ENCODE measurements around the gene WDR70. TPM values are rescaled to one million over a fixed set of nuclear protein-coding genes. Genes with fewer than 3 reads are reported as not detected.

Gene WDR70
- total RNA-seq, 1 donor from 2014 or later = 18.7 TPM

GRCh38 chr5:37694867-37695266, 315.7 kb downstream of the WDR70 start:
- Histone ChIP-seq H3K27ac (replicated peaks) (no peak overlapping the region), H3K36me3 (peaks cover 10% of the 10 kb centered on the region), H3K4me1 (no peaks in the 10 kb centered on the region), H3K27me3 (ENCODE audit: low read depth) (no peaks in the 10 kb centered on the region), H3K9me3 (replicated peaks) (peaks cover 8% of the 10 kb centered on the region), H3K4me3 (no peak overlapping the region)
- TF ChIP-seq CTCF (IDR thresholded peaks at IDR 0.05; ENCODE audit: borderline replicate concordance) = no peak
- no peak for DNase-seq
- intact Hi-C loops (cut with micrococcal nuclease) = no loop called here

- TF ChIP-seq CTCF (IDR thresholded peaks at IDR 0.05; ENCODE audit: borderline replicate concordance) = no peak
- Histone ChIP-seq H3K27me3 (ENCODE audit: low read depth) (no peaks in the 10 kb centered on the region), H3K4me3 (no peak overlapping the region), H3K9me3 (replicated peaks) (peaks cover 8% of the 10 kb centered on the region), H3K4me1 (no peaks in the 10 kb centered on the region), H3K27ac (replicated peaks) (no peak overlapping the region), H3K36me3 (peaks cover 10% of the 10 kb centered on the region)
- no peak for DNase-seq
- intact Hi-C loops (cut with micrococcal nuclease) = no loop called here
Observed at GRCh38 chr5:37695647-37696046, 316.5 kb downstream of the WDR70 start.

GRCh38 chr5:37696190-37697021, 317.3 kb downstream of the WDR70 start:
- TF ChIP-seq CTCF (IDR thresholded peaks at IDR 0.05; ENCODE audit: borderline replicate concordance) = no peak
- no peaks in the 10 kb centered on the region for H3K27me3 ChIP-seq (ENCODE audit: low read depth)
- H3K4me3 ChIP-seq = no peak overlapping the region
- DNase-seq = no peak
- H3K36me3 ChIP-seq = peaks cover 10% of the 10 kb centered on the region
- H3K4me1 ChIP-seq = no peaks in the 10 kb centered on the region
- intact Hi-C loops (cut with micrococcal nuclease) = no loop called here
- peaks cover 8% of the 10 kb centered on the region for H3K9me3 ChIP-seq (replicated peaks)
- H3K27ac ChIP-seq (replicated peaks) = no peak overlapping the region

- no peak overlapping the region for H3K27ac ChIP-seq (replicated peaks)
- DNase-seq = no peak
- no peak overlapping the region for H3K4me3 ChIP-seq
- H3K9me3 ChIP-seq (replicated peaks) = no peaks in the 10 kb centered on the region
- no peak for TF ChIP-seq CTCF (IDR thresholded peaks at IDR 0.05; ENCODE audit: borderline replicate concordance)
- H3K27me3 ChIP-seq (ENCODE audit: low read depth) = no peaks in the 10 kb centered on the region
- intact Hi-C loops (cut with micrococcal nuclease) = no loop called here
- H3K4me1 ChIP-seq = no peaks in the 10 kb centered on the region
- peaks cover 30% of the 10 kb centered on the region for H3K36me3 ChIP-seq
Observed at GRCh38 chr5:37701868-37702267, 322.8 kb downstream of the WDR70 start.

- H3K4me1 ChIP-seq = no peaks in the 10 kb centered on the region
- no peaks in the 10 kb centered on the region for H3K9me3 ChIP-seq (replicated peaks)
- peaks cover 22% of the 10 kb centered on the region for H3K36me3 ChIP-seq
- no peak for DNase-seq
- intact Hi-C loops (cut with micrococcal nuclease) = no loop called here
- no peak overlapping the region for H3K27ac ChIP-seq (replicated peaks)
- H3K27me3 ChIP-seq (ENCODE audit: low read depth) = no peaks in the 10 kb centered on the region
- TF ChIP-seq CTCF (IDR thresholded peaks at IDR 0.05; ENCODE audit: borderline replicate concordance) = no peak
- no peak overlapping the region for H3K4me3 ChIP-seq
Observed at GRCh38 chr5:37703841-37704241, 324.7 kb downstream of the WDR70 start.

All from left ventricle myocardium inferior (tissue), 1 donor.